GM23338 (cell line): ENCODE results near the gene AFF3. TPM values are rescaled to one million over a fixed set of nuclear protein-coding genes. Genes with fewer than 3 reads are reported as not detected.

ENCODE experiments used
- ATAC-seq: fragments of 200-7000 bp; cut with Tn5 transposase; 3 replicates; pipeline ENCODE4 v1.9.1; 2020
- DNase-seq: peaks from one replicate; pipeline ENCODE4 v3.0.0-alpha.2; 2015; ENCODE audit warnings: low spot score
- H2AFZ ChIP-seq: fragments of 200-600 bp; sonication (generic); 2 replicates; pipeline ENCODE4 v1.8.0; 2016; ENCODE audit warnings: antibody characterized with exemption, mild to moderate bottlenecking, moderate library complexity
- H3F3A ChIP-seq: fragments of 200-600 bp; sonication (generic); replicated peaks from 2 replicates; pipeline ENCODE4 v1.8.0; 2017; ENCODE audit warnings: antibody characterized with exemption, mixed run types, low read depth
- H3K27ac ChIP-seq: fragments of 200-600 bp; sonication (generic); 2 replicates; pipeline ENCODE4 v1.6.1; 2016; ENCODE audit warnings: low read depth
- H3K27me3 ChIP-seq: fragments of 200-600 bp; sonication (generic); 2 replicates; pipeline ENCODE4 v1.8.0; 2016; ENCODE audit warnings: mild to moderate bottlenecking, mixed run types, moderate library complexity; ENCODE audit not compliant: insufficient read depth
- H3K36me3 ChIP-seq: fragments of 200-600 bp; sonication (generic); 2 replicates; pipeline ENCODE4 v1.8.0; 2016; ENCODE audit warnings: mild to moderate bottlenecking; ENCODE audit not compliant: insufficient read depth
- H3K4me1 ChIP-seq: fragments of 200-600 bp; sonication (generic); 2 replicates; pipeline ENCODE4 v1.8.0; 2016; ENCODE audit warnings: mild to moderate bottlenecking, moderate library complexity; ENCODE audit not compliant: insufficient read depth
- H3K4me2 ChIP-seq: fragments of 200-600 bp; sonication (generic); 2 replicates; pipeline ENCODE4 v1.7.1; 2017; ENCODE audit warnings: mixed run types
- H3K4me3 ChIP-seq: fragments of 200-600 bp; sonication (generic); 2 replicates; pipeline ENCODE4 v1.6.1; 2016; ENCODE audit warnings: mixed run types
- H3K79me2 ChIP-seq: fragments of 200-600 bp; sonication (generic); replicated peaks from 2 replicates; pipeline ENCODE4 v1.8.0; 2017; ENCODE audit warnings: mild to moderate bottlenecking; ENCODE audit not compliant: insufficient read depth
- H3K9me2 ChIP-seq: fragments of 200-600 bp; sonication (generic); 2 replicates; pipeline ENCODE4 v1.8.0; 2017; ENCODE audit not compliant: insufficient read depth
- H4K20me1 ChIP-seq: fragments of 200-600 bp; sonication (generic); replicated peaks from 2 replicates; pipeline ENCODE4 v1.8.0; 2017; ENCODE audit warnings: mild to moderate bottlenecking; ENCODE audit not compliant: insufficient read depth
- H3K27ac Mint-ChIP-seq: 2 replicates; pipeline ENCODE4 v1.8.0; 2020; ENCODE audit warnings: inconsistent platforms, mild to moderate bottlenecking, moderate library complexity, mixed read lengths
- H3K27me3 Mint-ChIP-seq: 3 replicates; pipeline ENCODE4 v1.8.0; 2022; ENCODE audit warnings: low read depth, mild to moderate bottlenecking, moderate library complexity, mixed read lengths, inconsistent platforms; ENCODE audit not compliant: insufficient read depth, poor library complexity
- H3K36me3 Mint-ChIP-seq: 3 replicates; pipeline ENCODE4 v1.8.0; 2021; ENCODE audit warnings: low read depth, mild to moderate bottlenecking, inconsistent platforms, moderate library complexity, mixed read lengths
- H3K4me1 Mint-ChIP-seq: 3 replicates; pipeline ENCODE4 v1.8.0; 2020; ENCODE audit warnings: mild to moderate bottlenecking, inconsistent platforms, mixed read lengths
- H3K4me3 Mint-ChIP-seq: 3 replicates; pipeline ENCODE4 v1.8.0; 2021; ENCODE audit warnings: moderate library complexity, mild to moderate bottlenecking, inconsistent platforms, mixed read lengths
- H3K9me3 Mint-ChIP-seq: 3 replicates; pipeline ENCODE4 v1.8.0; 2020; ENCODE audit warnings: moderate library complexity, mild to moderate bottlenecking, inconsistent platforms, mixed read lengths
- CREB1 ChIP-seq: fragments of 250-450 bp; sonication (Bioruptor Pico); IDR thresholded peaks from 2 replicates; pipeline ENCODE4 v1.5.0; 2020; ENCODE audit warnings: low read depth, mild to moderate bottlenecking, moderate library complexity
- CTCF ChIP-seq, 2 experiments: fragments of 200-600 bp in 1 of 2; sonication (generic) in 1 of 2; conservative IDR thresholded peaks; 2 replicates each; pipeline versions ENCODE4 v1.5.1 to v1.6.1; 2016 to 2017; ENCODE audit warnings: antibody characterized with exemption in 2 of 2, low read depth in 2 of 2, mild to moderate bottlenecking in 2 of 2, moderate library complexity in 1 of 2
- ETS1 ChIP-seq: IDR thresholded peaks from 2 replicates; pipeline ENCODE4 v1.6.1; 2016; ENCODE audit warnings: antibody characterized with exemption
- EZH2 ChIP-seq: fragments of 200-600 bp; sonication (generic); IDR thresholded peaks from one replicate; pipeline ENCODE4 v1.8.0; 2017; ENCODE audit warnings: antibody characterized with exemption, mild to moderate bottlenecking, low read depth; ENCODE audit not compliant: unreplicated experiment
- EZH2phosphoT487 ChIP-seq: fragments of 200-600 bp; sonication (generic); IDR thresholded peaks from one replicate; pipeline ENCODE4 v1.8.1; 2018; ENCODE audit warnings: antibody characterized with exemption; ENCODE audit not compliant: unreplicated experiment
- JUNB ChIP-seq: IDR thresholded peaks from one replicate; pipeline ENCODE4 v1.6.1; 2016; ENCODE audit warnings: antibody characterized with exemption; ENCODE audit not compliant: unreplicated experiment
- NANOG ChIP-seq: IDR thresholded peaks from 2 replicates; pipeline ENCODE4 v1.6.1; 2016; ENCODE audit warnings: antibody characterized with exemption, borderline replicate concordance
- POLR2AphosphoS5 ChIP-seq: IDR thresholded peaks from 2 replicates; pipeline ENCODE4 v1.6.1; 2016; ENCODE audit warnings: antibody characterized with exemption, low read depth
- REST ChIP-seq: IDR thresholded peaks from one replicate; pipeline ENCODE4 v1.6.1; 2018; ENCODE audit warnings: antibody characterized with exemption; ENCODE audit not compliant: unreplicated experiment
- STAT1 ChIP-seq: IDR thresholded peaks from one replicate; pipeline ENCODE4 v1.6.1; 2016; ENCODE audit warnings: antibody characterized with exemption; ENCODE audit not compliant: unreplicated experiment
- ZNF114 ChIP-seq: fragments of 250-450 bp; sonication (Bioruptor Pico); IDR thresholded peaks from 2 replicates; pipeline ENCODE4 v1.5.0; 2020; ENCODE audit warnings: mild to moderate bottlenecking, moderate library complexity
- ZNF331 ChIP-seq: fragments of 250-450 bp; sonication (Bioruptor Pico); IDR thresholded peaks from 2 replicates; pipeline ENCODE4 v1.5.0; 2020; ENCODE audit warnings: low read depth, mild to moderate bottlenecking, moderate library complexity
- ZNF462 ChIP-seq: fragments of 250-450 bp; sonication (Bioruptor Pico); IDR thresholded peaks from 2 replicates; pipeline ENCODE4 v1.5.0; 2020; ENCODE audit warnings: mild to moderate bottlenecking, moderate library complexity
- polyA plus RNA-seq: library from polyadenylated mRNA; unstranded; fragments of >200 nt; fragmentation: Nextera tagmentation; extraction: Ambion mirVana; gene quantifications from 2 replicates; pipeline ENCODE4 v1.2.1, GENCODE V29; 2016
- total RNA-seq: library from RNA; depleted of rRNA; stranded (reverse); fragments of >200 nt; shearing (Covaris generic); gene quantifications from 2 replicates; pipeline ENCODE4 v1.2.3, GENCODE V29; 2014

The AFF3 gene
- total and polyA plus RNA-seq, 2 experiments from 2014 or later: 0.73 to 1.4 TPM

GRCh38 chr2:99836690-99837605 is 305.4 kb downstream of the AFF3 start:
- Histone ChIP-seq H3K4me2 (no peak overlapping the region), H4K20me1 (no peaks in the 10 kb centered on the region), H3K4me1 (no peaks in the 10 kb centered on the region), H3K27me3 (no peaks in the 10 kb centered on the region), H3K9me2 (no peaks in the 10 kb centered on the region), H3F3A (no peaks in the 10 kb centered on the region), H3K36me3 (no peaks in the 10 kb centered on the region), H3K4me3 (no peak overlapping the region), H2AFZ (no peak overlapping the region), H3K79me2 (no peaks in the 10 kb centered on the region), H3K27ac (no peak overlapping the region)
- H3K9me3 Mint-ChIP-seq: no peaks in the 10 kb centered on the region
- H3K27me3 Mint-ChIP-seq: no peaks in the 10 kb centered on the region
- no peaks in the 10 kb centered on the region for H3K36me3 Mint-ChIP-seq
- H3K4me1 Mint-ChIP-seq: peaks cover 5% of the 10 kb centered on the region; the same call in 2 of the 3 replicates
- no peak overlapping the region for H3K27ac Mint-ChIP-seq
- no peak for DNase-seq
- no peak overlapping the region for H3K4me3 Mint-ChIP-seq
- TF ChIP-seq ZNF114 (CRISPR knock-in tag) (no peak), CREB1 (CRISPR knock-in tag) (no peak), ZNF462 (CRISPR knock-in tag) (no peak), CTCF (conservative IDR thresholded peaks at IDR 0.05; ENCODE audit: low read depth in 2 of 2) (no peak), STAT1 (no peak), POLR2AphosphoS5 (no peak), REST (no peak), ZNF331 (CRISPR knock-in tag) (no peak), EZH2phosphoT487 (no peak), EZH2 (no peak), JUNB (no peak), ETS1 (no peak), NANOG (no peak)
- ATAC-seq: no peak
